GM18498 (cell line): ENCODE measurements around the gene LRIF1.

Source experiments
- ATAC-seq: cut with Tn5 transposase; IDR thresholded peaks from one replicate; pipeline ENCODE4 v1.9.1; 2021; ENCODE audit warnings: mild to moderate bottlenecking, moderate library complexity; ENCODE audit not compliant: unreplicated experiment

The LRIF1 gene

DNA sequence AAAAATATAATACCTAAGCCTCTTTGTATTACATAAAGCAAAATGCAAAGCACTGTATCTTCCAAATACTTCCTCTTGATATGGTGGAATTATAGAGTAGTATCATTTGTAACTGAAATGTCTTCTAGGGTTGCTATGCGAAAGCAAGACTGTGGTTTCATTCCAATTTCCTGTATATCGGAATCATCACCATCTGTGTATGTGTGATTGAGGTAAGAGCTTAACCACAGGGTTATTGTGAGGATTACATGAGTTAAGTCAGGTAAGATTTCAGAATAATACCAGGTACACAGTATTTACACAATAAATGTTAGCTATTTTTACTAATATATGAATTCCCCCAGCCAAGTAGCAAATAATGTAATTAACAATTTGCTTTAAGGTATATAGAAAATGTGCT, 66.0 kb downstream of the LRIF1 start:
- ATAC-seq, result no peak
